HG02852 (cell line): Measurements from ENCODE around the gene ARMC8.
"Not testable (repeated sequence)": the region's sequence is repeated elsewhere in the genome, so short reads cannot be mapped to it uniquely, and the experiment has no call there.

ENCODE experiments used
- ATAC-seq: cut with Tn5 transposase; IDR thresholded peaks from one replicate; pipeline ENCODE4 v1.9.1; 2021; ENCODE audit warnings: mild to moderate bottlenecking, moderate library complexity; ENCODE audit not compliant: unreplicated experiment

ARMC8 gene

GRCh38 chr3:138187296-138188012 lies at the start of gene ARMC8:
ARMC8 (plus strand) TSS chr3:138187301; CDS start chr3:138187555, 254 bp downstream.
- peak; percentile 61 for ATAC-seq

GRCh38 chr3:138137861-138138260 lies 49.2 kb upstream of the ARMC8 start:
- ATAC-seq, result no peak

- no peak for ATAC-seq
Measured at GRCh38 chr3:138139691-138140090, 47.4 kb upstream of the ARMC8 start.

- no peak for ATAC-seq
Measured at GRCh38 chr3:138140940-138141339, 46.2 kb upstream of the ARMC8 start.

GRCh38 chr3:138142181-138142580 lies 44.9 kb upstream of the ARMC8 start:
- ATAC-seq, result not testable (repeated sequence)

- ATAC-seq, result no peak
Measured at GRCh38 chr3:138148503-138148902, 38.6 kb upstream of the ARMC8 start.

- no peak for ATAC-seq
Measured at GRCh38 chr3:138154534-138154933, 32.6 kb upstream of the ARMC8 start.

GRCh38 chr3:138157743-138158142 lies 29.4 kb upstream of the ARMC8 start:
- no peak for ATAC-seq

- no peak for ATAC-seq
Measured at GRCh38 chr3:138165061-138165460, 22.0 kb upstream of the ARMC8 start.

- ATAC-seq, result no peak
Measured at GRCh38 chr3:138172625-138173024, 14.5 kb upstream of the ARMC8 start.

- ATAC-seq, result peak; percentile 5
Measured at GRCh38 chr3:138173769-138174420, 13.2 kb upstream of the ARMC8 start.

GRCh38 chr3:138174421-138175131 lies 12.5 kb upstream of the ARMC8 start, which contains the start of gene DBR1:
DBR1 (minus strand) TSS chr3:138174921; CDS start chr3:138174795, 126 bp downstream.
- peak; percentile 94 for ATAC-seq

GRCh38 chr3:138180375-138181029 lies 6.6 kb upstream of the ARMC8 start:
- ATAC-seq, result peak; percentile 74

GRCh38 chr3:138184994-138185393 lies 2.1 kb upstream of the ARMC8 start:
- no peak for ATAC-seq

- ATAC-seq, result no peak
Measured at GRCh38 chr3:138186221-138186620, 880 bp upstream of the ARMC8 start.

GRCh38 chr3:138186803-138187295 lies 252 bp upstream of the ARMC8 start:
- ATAC-seq, result peak; percentile 88

- no peak for ATAC-seq
Measured at GRCh38 chr3:138188013-138188730, 1.1 kb downstream of the ARMC8 start.

- no peak for ATAC-seq
Measured at GRCh38 chr3:138195481-138195880, 8.4 kb downstream of the ARMC8 start.

GRCh38 chr3:138196023-138196422 lies 8.9 kb downstream of the ARMC8 start:
- ATAC-seq, result no peak

- ATAC-seq, result no peak
Measured at GRCh38 chr3:138197058-138197457, 10.0 kb downstream of the ARMC8 start.
